ENCODE results near the gene CD2.

Gene CD2

GRCh38 chr1:116760487-116760886 lies 6.3 kb downstream of the CD2 start:
- DNase-seq (no peak), ATAC-seq (ENCODE audit: insufficient read depth, low read depth) (no peak)
- Histone ChIP-seq H3K27ac (ENCODE audit: low read length) (peak overlapping the region; percentile 33; the same call in 1 of the 2 replicates), H3K36me3 (ENCODE audit: insufficient read depth, low read length) (no peaks in the 10 kb centered on the region), H3K4me1 (ENCODE audit: insufficient read depth, low read length) (peaks cover 55% of the 10 kb centered on the region), H2AFZ (ENCODE audit: low read depth, low read length) (0 out of 2 replicates have a peak overlapping the region, but pooled peaks have one; percentile 19), H4K20me1 (ENCODE audit: insufficient read depth, low read length) (no peaks in the 10 kb centered on the region), H3K27me3 (ENCODE audit: insufficient read depth, low read length, poor library complexity) (no peaks in the 10 kb centered on the region), H3K4me3 (ENCODE audit: low read depth in 1 of 2, low read length in 2 of 2) (no peak overlapping the region), H3K9me3 (ENCODE audit: insufficient read depth, low read length, severe bottlenecking) (no peaks in the 10 kb centered on the region), H3K4me2 (ENCODE audit: insufficient read depth, low read length) (no peak overlapping the region), H3K79me2 (ENCODE audit: insufficient read depth, low read length) (no peaks in the 10 kb centered on the region), H3K9ac (ENCODE audit: low read depth, low read length) (no peak overlapping the region)
- TF ChIP-seq CTCF (IDR thresholded peaks at IDR 0.05; ENCODE audit: borderline replicate concordance, extremely low read depth, low read length, poor library complexity, severe bottlenecking) = no peak

- ATAC-seq (ENCODE audit: insufficient read depth, low read depth) (no peak), DNase-seq (no peak)
- Histone ChIP-seq H4K20me1 (ENCODE audit: insufficient read depth, low read length) (no peaks in the 10 kb centered on the region), H3K79me2 (ENCODE audit: insufficient read depth, low read length) (no peaks in the 10 kb centered on the region), H3K9ac (ENCODE audit: low read depth, low read length) (no peak overlapping the region), H3K9me3 (ENCODE audit: insufficient read depth, low read length, severe bottlenecking) (no peaks in the 10 kb centered on the region), H3K4me3 (ENCODE audit: low read depth in 1 of 2, low read length in 2 of 2) (no peak overlapping the region), H3K36me3 (ENCODE audit: insufficient read depth, low read length) (no peaks in the 10 kb centered on the region), H3K4me2 (ENCODE audit: insufficient read depth, low read length) (no peak overlapping the region), H3K27ac (ENCODE audit: low read length) (peak overlapping the region; percentile 100), H3K27me3 (ENCODE audit: insufficient read depth, low read length, poor library complexity) (no peaks in the 10 kb centered on the region), H2AFZ (ENCODE audit: low read depth, low read length) (no peak overlapping the region), H3K4me1 (ENCODE audit: insufficient read depth, low read length) (peaks cover 55% of the 10 kb centered on the region)
- no peak for TF ChIP-seq CTCF (IDR thresholded peaks at IDR 0.05; ENCODE audit: borderline replicate concordance, extremely low read depth, low read length, poor library complexity, severe bottlenecking)
Measured at GRCh38 chr1:116760996-116761665, 6.9 kb downstream of the CD2 start.

GRCh38 chr1:116762281-116762680 lies 8.1 kb downstream of the CD2 start:
- no peak for TF ChIP-seq EZH2 (IDR thresholded peaks at IDR 0.05; ENCODE audit: borderline replicate concordance, low read depth, low read length, severe bottlenecking)
- TF ChIP-seq CTCF (IDR thresholded peaks at IDR 0.05; ENCODE audit: borderline replicate concordance, extremely low read depth, low read length, poor library complexity, severe bottlenecking) = no peak
- Histone ChIP-seq H2AFZ (ENCODE audit: low read depth, low read length) (peak overlapping the region; percentile 67), H3K27me3 (ENCODE audit: insufficient read depth, low read length, poor library complexity) (no peaks in the 10 kb centered on the region), H3K36me3 (ENCODE audit: insufficient read depth, low read length) (no peaks in the 10 kb centered on the region), H3K27ac (ENCODE audit: low read length) (peak overlapping the region; percentile 100), H3K9me3 (ENCODE audit: insufficient read depth, low read length, severe bottlenecking) (no peaks in the 10 kb centered on the region), H4K20me1 (ENCODE audit: insufficient read depth, low read length) (no peaks in the 10 kb centered on the region), H3K4me2 (ENCODE audit: insufficient read depth, low read length) (no peak overlapping the region), H3K4me3 (ENCODE audit: low read depth in 1 of 2, low read length in 2 of 2) (no peak overlapping the region), H3K4me1 (ENCODE audit: insufficient read depth, low read length) (peaks cover 66% of the 10 kb centered on the region), H3K9ac (ENCODE audit: low read depth, low read length) (peak overlapping the region; percentile 41), H3K79me2 (ENCODE audit: insufficient read depth, low read length) (no peaks in the 10 kb centered on the region)
- ATAC-seq (ENCODE audit: insufficient read depth, low read depth) = no peak
- no peak for DNase-seq

- Histone ChIP-seq H3K9me3 (ENCODE audit: insufficient read depth, low read length, severe bottlenecking) (no peaks in the 10 kb centered on the region), H2AFZ (ENCODE audit: low read depth, low read length) (peak overlapping the region; percentile 67), H3K4me2 (ENCODE audit: insufficient read depth, low read length) (no peak overlapping the region), H3K27ac (ENCODE audit: low read length) (peak overlapping the region; percentile 100), H4K20me1 (ENCODE audit: insufficient read depth, low read length) (no peaks in the 10 kb centered on the region), H3K79me2 (ENCODE audit: insufficient read depth, low read length) (no peaks in the 10 kb centered on the region), H3K4me1 (ENCODE audit: insufficient read depth, low read length) (peaks cover 71% of the 10 kb centered on the region), H3K36me3 (ENCODE audit: insufficient read depth, low read length) (no peaks in the 10 kb centered on the region), H3K9ac (ENCODE audit: low read depth, low read length) (peak overlapping the region; percentile 41), H3K4me3 (ENCODE audit: low read depth in 1 of 2, low read length in 2 of 2) (no peak overlapping the region), H3K27me3 (ENCODE audit: insufficient read depth, low read length, poor library complexity) (no peaks in the 10 kb centered on the region)
- ATAC-seq (ENCODE audit: insufficient read depth, low read depth) (peak; percentile 5; the same call in 2 of the 3 replicates), DNase-seq (peak; percentile 36)
- TF ChIP-seq EZH2 (IDR thresholded peaks at IDR 0.05; ENCODE audit: borderline replicate concordance, low read depth, low read length, severe bottlenecking) = no peak
- TF ChIP-seq CTCF (IDR thresholded peaks at IDR 0.05; ENCODE audit: borderline replicate concordance, extremely low read depth, low read length, poor library complexity, severe bottlenecking) = no peak
Measured at GRCh38 chr1:116762781-116763115, 8.5 kb downstream of the CD2 start.
